ENCODE results near the gene DCLK3.

The DCLK3 gene

DNA sequence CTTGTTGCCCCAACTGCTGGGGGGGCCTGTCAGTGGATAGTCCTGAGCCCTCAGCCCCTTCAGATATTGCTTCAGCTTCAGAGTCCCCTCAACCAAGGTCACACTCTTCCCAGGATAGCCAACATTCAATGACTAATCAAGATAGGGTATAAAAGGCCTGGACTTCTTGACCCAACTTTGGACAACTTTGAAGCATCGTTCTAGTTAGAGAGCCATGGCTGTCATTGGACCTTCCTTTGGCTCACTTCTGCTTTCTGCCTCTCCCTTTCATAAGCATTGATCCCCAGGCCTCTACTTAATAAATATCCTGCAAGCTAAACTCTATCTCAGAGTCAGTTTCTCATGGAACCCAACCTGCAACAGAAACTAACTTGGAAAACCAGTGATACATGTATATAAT lies 31.3 kb upstream of the DCLK3 start:
- TF ChIP-seq FOXM1 (IDR thresholded peaks at IDR 0.05; ENCODE audit: borderline replicate concordance, low read depth): no peak
- TF ChIP-seq, protein P1, sequence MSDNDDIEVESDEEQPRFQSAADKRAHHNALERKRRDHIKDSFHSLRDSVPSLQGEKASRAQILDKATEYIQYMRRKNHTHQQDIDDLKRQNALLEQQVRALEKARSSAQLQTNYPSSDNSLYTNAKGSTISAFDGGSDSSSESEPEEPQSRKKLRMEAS (IDR thresholded peaks at IDR 0.05): no peak
- no peak for TF ChIP-seq TCF12 (IDR thresholded peaks at IDR 0.05; ENCODE audit: low read depth)
- no peak for TF ChIP-seq ZBTB7A (IDR thresholded peaks at IDR 0.05; ENCODE audit: low read depth)
- TF ChIP-seq TEAD4 (IDR thresholded peaks at IDR 0.05): no peak
- TF ChIP-seq YY1 (IDR thresholded peaks at IDR 0.05; ENCODE audit: low read depth): no peak
- no peak for TF ChIP-seq TAF1 (IDR thresholded peaks at IDR 0.05; ENCODE audit: low read depth)
- TF ChIP-seq CREB1 (IDR thresholded peaks at IDR 0.05; ENCODE audit: low read depth): no peak
- no peak for TF ChIP-seq EP300 (IDR thresholded peaks at IDR 0.05; ENCODE audit: borderline replicate concordance)
- no peak for TF ChIP-seq RAD21 (IDR thresholded peaks at IDR 0.05; ENCODE audit: low read depth)
- no peak for TF ChIP-seq EGR1 (IDR thresholded peaks at IDR 0.05)
- TF ChIP-seq, protein P2, sequence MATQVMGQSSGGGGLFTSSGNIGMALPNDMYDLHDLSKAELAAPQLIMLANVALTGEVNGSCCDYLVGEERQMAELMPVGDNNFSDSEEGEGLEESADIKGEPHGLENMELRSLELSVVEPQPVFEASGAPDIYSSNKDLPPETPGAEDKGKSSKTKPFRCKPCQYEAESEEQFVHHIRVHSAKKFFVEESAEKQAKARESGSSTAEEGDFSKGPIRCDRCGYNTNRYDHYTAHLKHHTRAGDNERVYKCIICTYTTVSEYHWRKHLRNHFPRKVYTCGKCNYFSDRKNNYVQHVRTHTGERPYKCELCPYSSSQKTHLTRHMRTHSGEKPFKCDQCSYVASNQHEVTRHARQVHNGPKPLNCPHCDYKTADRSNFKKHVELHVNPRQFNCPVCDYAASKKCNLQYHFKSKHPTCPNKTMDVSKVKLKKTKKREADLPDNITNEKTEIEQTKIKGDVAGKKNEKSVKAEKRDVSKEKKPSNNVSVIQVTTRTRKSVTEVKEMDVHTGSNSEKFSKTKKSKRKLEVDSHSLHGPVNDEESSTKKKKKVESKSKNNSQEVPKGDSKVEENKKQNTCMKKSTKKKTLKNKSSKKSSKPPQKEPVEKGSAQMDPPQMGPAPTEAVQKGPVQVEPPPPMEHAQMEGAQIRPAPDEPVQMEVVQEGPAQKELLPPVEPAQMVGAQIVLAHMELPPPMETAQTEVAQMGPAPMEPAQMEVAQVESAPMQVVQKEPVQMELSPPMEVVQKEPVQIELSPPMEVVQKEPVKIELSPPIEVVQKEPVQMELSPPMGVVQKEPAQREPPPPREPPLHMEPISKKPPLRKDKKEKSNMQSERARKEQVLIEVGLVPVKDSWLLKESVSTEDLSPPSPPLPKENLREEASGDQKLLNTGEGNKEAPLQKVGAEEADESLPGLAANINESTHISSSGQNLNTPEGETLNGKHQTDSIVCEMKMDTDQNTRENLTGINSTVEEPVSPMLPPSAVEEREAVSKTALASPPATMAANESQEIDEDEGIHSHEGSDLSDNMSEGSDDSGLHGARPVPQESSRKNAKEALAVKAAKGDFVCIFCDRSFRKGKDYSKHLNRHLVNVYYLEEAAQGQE (IDR thresholded peaks at IDR 0.05; ENCODE audit: low read depth): no peak
- no peak for TF ChIP-seq CEBPB (IDR thresholded peaks at IDR 0.05)

DNA sequence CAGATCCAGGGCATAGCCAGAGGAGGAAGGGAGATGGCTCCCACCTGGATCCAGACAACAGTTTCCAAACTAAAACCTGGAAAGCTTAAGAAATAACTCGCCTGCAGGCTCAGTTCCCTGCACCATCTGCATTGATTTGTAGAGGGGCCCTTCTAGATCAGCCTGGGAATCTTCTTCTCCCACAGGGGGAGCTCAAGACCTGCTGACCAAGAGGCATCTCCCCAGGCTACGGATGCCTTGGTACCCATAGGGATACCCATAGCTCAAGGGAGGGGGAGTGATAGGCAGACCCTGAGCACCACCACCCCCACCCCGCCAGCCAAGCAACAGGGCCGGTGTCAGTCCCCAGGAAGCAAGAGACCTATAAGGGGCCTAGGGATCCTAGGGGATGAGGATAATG lies 28.0 kb upstream of the DCLK3 start:
- TF ChIP-seq RAD21 (IDR thresholded peaks at IDR 0.05; ENCODE audit: low read depth) (peak; percentile 70), FOXM1 (IDR thresholded peaks at IDR 0.05; ENCODE audit: borderline replicate concordance, low read depth) (no peak), EP300 (IDR thresholded peaks at IDR 0.05; ENCODE audit: borderline replicate concordance) (no peak), ZBTB7A (IDR thresholded peaks at IDR 0.05; ENCODE audit: low read depth) (no peak)

DNA sequence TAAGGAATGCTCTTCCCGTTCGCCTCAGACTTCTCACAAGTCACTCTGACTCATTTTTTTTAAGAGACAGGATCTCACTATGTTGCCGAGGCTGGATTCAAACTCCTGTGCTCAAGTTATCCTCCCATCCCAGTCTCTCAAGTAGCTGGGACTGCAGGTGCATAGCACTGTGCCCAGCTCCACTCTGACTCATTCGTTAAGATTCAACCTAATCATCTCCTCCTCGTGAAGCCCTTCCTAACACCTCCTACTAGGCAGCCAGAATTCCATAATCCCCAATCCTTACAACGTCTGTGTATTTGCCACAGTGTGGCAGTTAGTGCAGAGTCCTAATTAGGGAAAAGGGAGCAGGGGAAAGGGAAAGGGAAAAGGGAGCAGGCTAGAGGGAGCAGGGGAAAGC lies 26.4 kb upstream of the DCLK3 start:
- TF ChIP-seq, protein P1 (IDR thresholded peaks at IDR 0.05): no peak
- TF ChIP-seq NFIC (IDR thresholded peaks at IDR 0.05): no peak
- no peak for TF ChIP-seq RAD21 (IDR thresholded peaks at IDR 0.05; ENCODE audit: low read depth)
- no peak for TF ChIP-seq EGR1 (IDR thresholded peaks at IDR 0.05)
- TF ChIP-seq TEAD4 (IDR thresholded peaks at IDR 0.05): no peak
- TF ChIP-seq YY1 (IDR thresholded peaks at IDR 0.05; ENCODE audit: low read depth): no peak
- TF ChIP-seq ZBTB7A (IDR thresholded peaks at IDR 0.05; ENCODE audit: low read depth): no peak
- TF ChIP-seq FOXM1 (IDR thresholded peaks at IDR 0.05; ENCODE audit: borderline replicate concordance, low read depth): no peak

DNA sequence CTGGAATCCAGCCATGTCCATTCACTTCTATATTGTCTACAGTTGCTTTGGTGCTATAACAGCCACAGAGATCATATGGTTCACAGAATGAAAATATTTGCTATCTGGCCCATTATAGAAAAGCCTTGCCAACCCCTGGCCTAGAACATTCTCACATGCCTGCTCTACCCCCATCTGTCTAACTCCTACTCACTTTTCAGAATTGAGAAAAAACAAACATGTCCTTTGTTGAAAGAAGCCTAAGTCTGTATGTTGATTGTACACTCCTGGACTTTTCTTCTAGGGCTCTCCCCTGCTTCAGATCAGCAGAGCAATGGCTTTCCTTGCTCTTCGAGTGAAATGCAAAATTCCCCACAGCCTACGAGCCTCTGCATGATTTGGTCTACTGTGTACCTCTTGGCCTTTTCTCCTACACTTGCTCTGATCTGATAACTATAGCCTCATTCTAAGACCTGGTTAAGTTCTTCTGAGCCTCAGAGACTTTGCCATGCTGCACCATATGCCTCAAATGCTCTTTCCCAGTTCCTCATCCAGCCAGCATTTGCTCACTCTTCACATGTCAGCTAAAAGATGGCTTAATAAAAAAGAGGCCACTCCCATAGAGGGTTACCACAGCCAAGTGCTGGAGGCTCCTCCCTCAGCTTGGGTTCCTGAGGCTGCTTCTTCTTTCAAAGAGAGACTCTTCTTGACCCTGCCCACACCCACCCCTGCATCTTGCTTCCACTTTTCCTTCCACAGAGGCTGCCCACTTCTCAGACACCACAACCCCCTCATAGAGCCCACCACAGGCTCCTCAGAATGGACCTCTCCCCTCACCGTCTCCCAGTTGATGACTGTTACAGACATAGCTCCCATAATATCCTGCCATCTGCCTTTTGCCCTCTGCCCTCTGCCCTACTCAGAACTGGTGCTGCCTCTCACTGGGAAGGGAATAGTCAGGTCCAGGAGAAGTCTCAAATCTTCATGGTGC lies 22.9 kb upstream of the DCLK3 start:
- no peak for TF ChIP-seq ZBTB7A (IDR thresholded peaks at IDR 0.05; ENCODE audit: low read depth)

DNA sequence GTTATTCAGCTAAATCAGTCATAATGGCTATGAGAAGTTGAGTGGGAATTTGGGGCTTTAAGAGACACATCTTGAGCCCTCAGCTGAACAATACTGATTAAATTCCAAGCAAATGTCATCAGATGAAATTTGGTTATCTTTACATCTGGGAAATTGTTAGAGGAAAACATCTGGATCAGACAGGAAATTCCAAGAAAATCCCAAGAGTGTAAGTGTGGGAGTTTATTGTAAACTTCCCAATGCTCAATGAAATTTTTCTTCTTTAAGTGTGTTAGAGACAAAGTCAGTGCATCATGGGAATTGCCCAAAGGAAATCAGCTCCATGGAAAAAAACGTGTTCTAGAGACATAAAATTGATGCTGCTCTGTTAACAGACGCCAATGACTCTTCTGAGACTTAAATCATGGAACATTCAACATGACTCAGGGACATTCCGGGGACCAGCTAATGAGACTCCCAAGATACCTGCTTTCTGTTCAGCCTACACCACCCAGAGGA lies 19.8 kb upstream of the DCLK3 start:
- TF ChIP-seq TEAD4 (IDR thresholded peaks at IDR 0.05) (no peak), FOXM1 (IDR thresholded peaks at IDR 0.05; ENCODE audit: borderline replicate concordance, low read depth) (no peak), CEBPB (IDR thresholded peaks at IDR 0.05) (no peak), YY1 (IDR thresholded peaks at IDR 0.05; ENCODE audit: low read depth) (no peak), TCF12 (IDR thresholded peaks at IDR 0.05; ENCODE audit: low read depth) (no peak), RAD21 (IDR thresholded peaks at IDR 0.05; ENCODE audit: low read depth) (no peak), EP300 (IDR thresholded peaks at IDR 0.05; ENCODE audit: borderline replicate concordance) (no peak)
- TF ChIP-seq, protein P2 (IDR thresholded peaks at IDR 0.05; ENCODE audit: low read depth): no peak
- TF ChIP-seq, protein P1 (IDR thresholded peaks at IDR 0.05): no peak

DNA sequence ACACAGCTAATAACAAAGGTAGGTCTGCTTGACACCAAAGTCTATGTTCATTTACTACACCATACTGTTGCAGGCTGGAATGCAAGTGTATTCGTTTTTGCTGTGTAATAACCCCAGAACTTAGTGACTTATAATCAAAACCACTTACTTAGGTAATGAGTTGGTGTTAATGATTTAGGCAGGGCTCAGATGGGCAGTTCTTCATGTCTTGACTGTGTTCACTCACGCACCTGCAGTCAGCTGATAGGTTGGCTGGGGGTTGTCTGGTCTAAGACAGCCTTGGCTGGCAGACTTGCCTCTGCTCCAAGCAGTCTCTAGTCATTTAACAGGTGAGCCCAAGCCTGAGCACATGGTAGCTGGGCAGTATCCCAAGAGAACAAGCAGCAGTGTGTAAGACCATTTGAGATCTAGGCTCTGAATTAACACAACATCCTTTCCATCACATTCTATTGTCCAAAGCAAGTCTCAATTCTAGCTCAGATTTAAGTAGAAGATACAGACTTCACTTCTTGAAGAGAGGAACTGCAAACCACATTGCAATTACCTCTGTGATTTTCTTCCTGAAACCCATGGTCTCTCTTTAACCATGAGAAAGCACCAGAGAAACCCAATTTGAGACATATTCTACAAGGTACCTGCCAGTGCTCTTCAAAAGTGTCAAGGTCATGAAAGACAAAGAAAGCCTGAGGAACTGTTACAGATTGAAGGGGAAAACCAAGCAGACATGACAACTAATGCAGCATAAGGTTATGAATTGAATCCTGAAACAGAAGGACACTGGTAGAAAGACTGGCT lies 13.3 kb upstream of the DCLK3 start:
- TF ChIP-seq NFIC (IDR thresholded peaks at IDR 0.05): no peak
- TF ChIP-seq EGR1 (IDR thresholded peaks at IDR 0.05): no peak
- TF ChIP-seq CEBPB (IDR thresholded peaks at IDR 0.05): no peak
- TF ChIP-seq CREB1 (IDR thresholded peaks at IDR 0.05; ENCODE audit: low read depth): no peak
- no peak for TF ChIP-seq RAD21 (IDR thresholded peaks at IDR 0.05; ENCODE audit: low read depth)
- TF ChIP-seq, protein P2 (IDR thresholded peaks at IDR 0.05; ENCODE audit: low read depth): no peak
- TF ChIP-seq, protein P1 (IDR thresholded peaks at IDR 0.05): no peak
- TF ChIP-seq YY1 (IDR thresholded peaks at IDR 0.05; ENCODE audit: low read depth): no peak
- TF ChIP-seq EP300 (IDR thresholded peaks at IDR 0.05; ENCODE audit: borderline replicate concordance): no peak
- no peak for TF ChIP-seq TCF12 (IDR thresholded peaks at IDR 0.05; ENCODE audit: low read depth)
- no peak for TF ChIP-seq FOXM1 (IDR thresholded peaks at IDR 0.05; ENCODE audit: borderline replicate concordance, low read depth)
- TF ChIP-seq, protein P3, sequence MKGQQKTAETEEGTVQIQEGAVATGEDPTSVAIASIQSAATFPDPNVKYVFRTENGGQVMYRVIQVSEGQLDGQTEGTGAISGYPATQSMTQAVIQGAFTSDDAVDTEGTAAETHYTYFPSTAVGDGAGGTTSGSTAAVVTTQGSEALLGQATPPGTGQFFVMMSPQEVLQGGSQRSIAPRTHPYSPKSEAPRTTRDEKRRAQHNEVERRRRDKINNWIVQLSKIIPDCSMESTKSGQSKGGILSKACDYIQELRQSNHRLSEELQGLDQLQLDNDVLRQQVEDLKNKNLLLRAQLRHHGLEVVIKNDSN (IDR thresholded peaks at IDR 0.05): no peak
- TF ChIP-seq TEAD4 (IDR thresholded peaks at IDR 0.05): no peak
- no peak for TF ChIP-seq TAF1 (IDR thresholded peaks at IDR 0.05; ENCODE audit: low read depth)
- TF ChIP-seq ZBTB7A (IDR thresholded peaks at IDR 0.05; ENCODE audit: low read depth): no peak

Measured in Ishikawa (cell line).